KMS-11 (cell line): Measurements from ENCODE around the gene CCDC201.

Experiments
- H2AFZ ChIP-seq: fragments of 200-600 bp; sonication (generic); 2 replicates; pipeline ENCODE4 v1.6.1; 2016; ENCODE audit warnings: antibody characterized with exemption, mixed run types, low read depth
- H3K27ac ChIP-seq: fragments of 200-600 bp; sonication (generic); 2 replicates; pipeline ENCODE4 v1.6.1; 2016; ENCODE audit warnings: mild to moderate bottlenecking, mixed run types
- H3K27me3 ChIP-seq: fragments of 200-600 bp; sonication (generic); 2 replicates; pipeline ENCODE4 v1.6.1; 2017; ENCODE audit warnings: mild to moderate bottlenecking, low read depth, mixed run types, moderate library complexity; ENCODE audit not compliant: insufficient read depth
- H3K36me3 ChIP-seq: fragments of 200-600 bp; sonication (generic); 2 replicates; pipeline ENCODE4 v1.6.1; 2017; ENCODE audit warnings: mild to moderate bottlenecking, mixed run types; ENCODE audit not compliant: insufficient read depth
- H3K4me1 ChIP-seq: fragments of 200-600 bp; sonication (generic); 2 replicates; pipeline ENCODE4 v1.6.1; 2016; ENCODE audit warnings: mild to moderate bottlenecking, low read depth, mixed run types; ENCODE audit not compliant: poor library complexity, severe bottlenecking
- H3K4me2 ChIP-seq: fragments of 200-600 bp; sonication (generic); 2 replicates; pipeline ENCODE4 v1.7.0; 2016; ENCODE audit warnings: mild to moderate bottlenecking, mixed run types
- H3K4me3 ChIP-seq: fragments of 200-600 bp; sonication (generic); IDR thresholded peaks from 2 replicates; pipeline ENCODE4 v1.6.1; 2017; ENCODE audit warnings: low read depth, low read length, mixed read lengths; ENCODE audit not compliant: insufficient read depth
- H3K79me2 ChIP-seq: fragments of 200-600 bp; sonication (generic); 2 replicates; pipeline ENCODE4 v1.6.1; 2016; ENCODE audit warnings: low read depth, mixed run types; ENCODE audit not compliant: insufficient read depth
- H3K9ac ChIP-seq: fragments of 200-600 bp; sonication (generic); 2 replicates; pipeline ENCODE4 v1.6.1; 2016; ENCODE audit warnings: mild to moderate bottlenecking, mixed run types
- H4K20me1 ChIP-seq: fragments of 200-600 bp; sonication (generic); 2 replicates; pipeline ENCODE4 v1.6.1; 2016; ENCODE audit warnings: mild to moderate bottlenecking, mixed run types; ENCODE audit not compliant: insufficient read depth
- CTCF ChIP-seq: fragments of 200-600 bp; sonication (generic); conservative IDR thresholded peaks from 2 replicates; pipeline ENCODE4 v1.6.1; 2017; ENCODE audit warnings: low read depth, mild to moderate bottlenecking, antibody characterized with exemption, low read length, moderate library complexity, mixed read lengths

The CCDC201 gene

GRCh38 chr7:45881280-45881758 lies 8.4 kb upstream of the CCDC201 start:
- no peak overlapping the region for H2AFZ ChIP-seq
- H3K36me3 ChIP-seq: no peaks in the 10 kb centered on the region
- no peaks in the 10 kb centered on the region for H3K79me2 ChIP-seq
- H3K4me2 ChIP-seq: no peak overlapping the region
- H3K4me3 ChIP-seq: no peak overlapping the region
- no peak for TF ChIP-seq CTCF
- no peaks in the 10 kb centered on the region for H4K20me1 ChIP-seq
- H3K27me3 ChIP-seq: no peaks in the 10 kb centered on the region
- no peak overlapping the region for H3K9ac ChIP-seq
- H3K27ac ChIP-seq: no peak overlapping the region
- H3K4me1 ChIP-seq: no peaks in the 10 kb centered on the region

GRCh38 chr7:45880433-45880860 lies 7.6 kb upstream of the CCDC201 start:
- Histone ChIP-seq H2AFZ (no peak overlapping the region), H3K79me2 (no peaks in the 10 kb centered on the region), H3K36me3 (no peaks in the 10 kb centered on the region), H3K27me3 (no peaks in the 10 kb centered on the region), H4K20me1 (no peaks in the 10 kb centered on the region), H3K9ac (no peak overlapping the region), H3K4me1 (no peaks in the 10 kb centered on the region), H3K4me2 (no peak overlapping the region), H3K4me3 (no peak overlapping the region), H3K27ac (no peak overlapping the region)
- TF ChIP-seq CTCF: no peak

GRCh38 chr7:45878457-45879144 lies 5.7 kb upstream of the CCDC201 start:
- H3K36me3 ChIP-seq: no peaks in the 10 kb centered on the region
- no peak overlapping the region for H3K4me2 ChIP-seq
- no peaks in the 10 kb centered on the region for H3K79me2 ChIP-seq
- H2AFZ ChIP-seq: no peak overlapping the region
- no peak for TF ChIP-seq CTCF
- H3K27me3 ChIP-seq: no peaks in the 10 kb centered on the region
- no peak overlapping the region for H3K4me3 ChIP-seq
- no peak overlapping the region for H3K9ac ChIP-seq
- no peaks in the 10 kb centered on the region for H3K4me1 ChIP-seq
- H4K20me1 ChIP-seq: no peaks in the 10 kb centered on the region
- H3K27ac ChIP-seq: no peak overlapping the region

GRCh38 chr7:45876519-45876918 lies 3.6 kb upstream of the CCDC201 start:
- Histone ChIP-seq H3K4me1 (no peaks in the 10 kb centered on the region), H3K9ac (no peak overlapping the region), H3K4me3 (no peak overlapping the region), H3K27me3 (no peaks in the 10 kb centered on the region), H3K36me3 (no peaks in the 10 kb centered on the region), H2AFZ (no peak overlapping the region), H3K79me2 (no peaks in the 10 kb centered on the region), H3K27ac (no peak overlapping the region), H4K20me1 (no peaks in the 10 kb centered on the region), H3K4me2 (no peak overlapping the region)
- TF ChIP-seq CTCF: no peak
